Fibroblast of the aortic adventitia (primary cell): ENCODE measurements around the gene PDE1A. TPM values are rescaled to one million over a fixed set of nuclear protein-coding genes. Genes with fewer than 3 reads are reported as not detected.

ENCODE experiments used
- DNase-seq: peaks from one replicate; pipeline ENCODE4 v3.0.0-alpha.2; 2010; ENCODE audit warnings: low read depth
- H3K4me3 ChIP-seq: 2 replicates; pipeline ENCODE4 v1.5.1; 2011; ENCODE audit warnings: low read depth, mild to moderate bottlenecking, control low read depth, low read length, moderate library complexity
- total RNA-seq: library from RNA; depleted of rRNA; stranded (reverse); fragments of >200 nt; gene quantifications from 2 replicates; pipeline ENCODE4 v1.2.3, GENCODE V29; 2012; ENCODE audit warnings: low replicate concordance
- TF ChIP-seq, protein P1 (sequence below): IDR thresholded peaks from 2 replicates; pipeline ENCODE4 v1.5.1; 2011; ENCODE audit warnings: mild to moderate bottlenecking, low read length, control low read depth, inconsistent platforms; ENCODE audit not compliant: insufficient read depth

PDE1A gene
- 18.7 and 34.9 TPM in 2 replicates for total RNA-seq

DNA sequence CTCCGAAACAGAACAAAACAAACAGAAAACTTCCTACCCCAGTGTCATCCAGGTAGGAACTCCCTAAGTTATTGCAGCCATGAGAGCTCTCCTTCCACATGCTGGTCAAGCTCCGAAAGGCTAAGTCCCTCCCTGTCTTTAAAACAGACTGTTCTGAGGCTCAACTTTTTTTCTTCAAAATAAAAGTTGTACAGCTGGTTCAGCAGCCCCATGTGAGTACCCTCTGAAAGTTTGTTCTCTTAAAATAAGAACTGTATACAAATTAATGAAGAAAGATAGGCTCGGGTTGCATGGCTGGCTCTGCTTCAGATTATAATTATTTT lies at the start of gene PDE1A:
PDE1A (minus strand) TSS at position 119 of the 323 bp plus-strand sequence.
- H3K4me3 ChIP-seq = peak within 1 kb of the TSS; percentile 29
- DNase-seq = peak; percentile 18
- TF ChIP-seq, protein P1, sequence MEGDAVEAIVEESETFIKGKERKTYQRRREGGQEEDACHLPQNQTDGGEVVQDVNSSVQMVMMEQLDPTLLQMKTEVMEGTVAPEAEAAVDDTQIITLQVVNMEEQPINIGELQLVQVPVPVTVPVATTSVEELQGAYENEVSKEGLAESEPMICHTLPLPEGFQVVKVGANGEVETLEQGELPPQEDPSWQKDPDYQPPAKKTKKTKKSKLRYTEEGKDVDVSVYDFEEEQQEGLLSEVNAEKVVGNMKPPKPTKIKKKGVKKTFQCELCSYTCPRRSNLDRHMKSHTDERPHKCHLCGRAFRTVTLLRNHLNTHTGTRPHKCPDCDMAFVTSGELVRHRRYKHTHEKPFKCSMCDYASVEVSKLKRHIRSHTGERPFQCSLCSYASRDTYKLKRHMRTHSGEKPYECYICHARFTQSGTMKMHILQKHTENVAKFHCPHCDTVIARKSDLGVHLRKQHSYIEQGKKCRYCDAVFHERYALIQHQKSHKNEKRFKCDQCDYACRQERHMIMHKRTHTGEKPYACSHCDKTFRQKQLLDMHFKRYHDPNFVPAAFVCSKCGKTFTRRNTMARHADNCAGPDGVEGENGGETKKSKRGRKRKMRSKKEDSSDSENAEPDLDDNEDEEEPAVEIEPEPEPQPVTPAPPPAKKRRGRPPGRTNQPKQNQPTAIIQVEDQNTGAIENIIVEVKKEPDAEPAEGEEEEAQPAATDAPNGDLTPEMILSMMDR = no peak

DNA sequence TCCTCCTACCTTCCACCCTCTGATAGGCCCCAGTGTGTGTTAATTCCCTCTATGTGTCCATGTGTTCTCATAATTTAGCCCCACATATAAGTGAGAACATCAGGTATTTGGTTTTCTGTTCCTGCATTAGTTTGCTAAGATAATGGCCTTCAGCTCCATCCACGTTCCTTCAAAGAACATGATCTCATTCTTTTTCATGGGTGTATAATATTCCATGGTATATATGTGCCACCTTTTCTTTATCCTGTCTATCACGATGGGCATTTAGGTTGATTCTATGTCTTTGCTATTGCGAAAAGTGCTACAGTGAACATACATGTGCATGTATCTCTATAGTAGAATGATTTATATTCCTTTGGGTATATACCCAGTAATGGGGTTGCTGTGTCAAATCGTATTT lies 46.8 kb upstream of the PDE1A start:
- TF ChIP-seq, protein P1 = no peak
- H3K4me3 ChIP-seq = no peak overlapping the region
- no peak for DNase-seq

DNA sequence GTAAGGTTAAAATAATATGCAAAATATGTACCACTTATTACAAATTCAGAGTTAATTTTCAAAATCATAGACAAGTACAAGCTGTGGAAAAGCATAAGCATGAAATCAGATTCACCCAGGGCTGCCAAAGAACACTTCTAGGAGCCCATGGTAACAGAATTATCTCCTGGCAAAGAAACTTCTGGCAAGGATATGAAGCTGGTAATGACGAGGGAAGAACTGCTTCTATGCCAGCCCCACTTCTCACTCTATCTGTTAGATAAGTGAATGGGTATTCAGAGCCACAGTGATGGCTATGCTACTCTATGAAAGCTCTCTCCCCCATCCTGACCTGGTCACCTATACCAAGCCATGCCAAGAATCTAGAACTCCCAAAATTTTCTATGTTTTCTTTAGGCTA lies 36.9 kb upstream of the PDE1A start:
- H3K4me3 ChIP-seq = no peak overlapping the region
- TF ChIP-seq, protein P1 = no peak
- DNase-seq = peak; percentile 51

DNA sequence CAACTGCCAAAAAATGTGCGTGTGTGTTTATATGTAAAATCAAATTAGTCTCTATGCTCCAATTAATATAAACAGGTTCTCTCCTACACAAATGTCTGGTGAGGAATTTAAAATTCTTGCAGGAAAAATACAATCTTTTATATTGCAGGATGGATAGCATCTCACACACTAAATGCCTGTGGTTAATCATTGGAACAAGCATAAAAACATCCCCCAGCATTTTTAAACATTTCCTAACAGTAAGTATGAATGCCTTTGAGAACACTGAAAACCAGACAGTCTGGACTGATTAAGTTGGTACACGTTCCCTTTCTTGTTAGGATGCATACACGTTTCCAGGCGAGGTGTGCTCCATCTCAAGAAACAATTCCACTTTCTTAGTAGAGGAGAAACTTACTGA lies 29.9 kb upstream of the PDE1A start:
- peak; percentile 37 for DNase-seq
- TF ChIP-seq, protein P1 = no peak
- no peak overlapping the region for H3K4me3 ChIP-seq

GRCh38 chr2:182452456-182452990 lies 25.7 kb upstream of the PDE1A start:
- no peak for DNase-seq
- no peak overlapping the region for H3K4me3 ChIP-seq
- TF ChIP-seq, protein P1 = no peak

- DNase-seq = peak; percentile 8
- no peak overlapping the region for H3K4me3 ChIP-seq
- TF ChIP-seq, protein P1 = no peak
These were observed 21.5 kb upstream of the PDE1A start for GRCh38 chr2:182448371-182448770.

DNA sequence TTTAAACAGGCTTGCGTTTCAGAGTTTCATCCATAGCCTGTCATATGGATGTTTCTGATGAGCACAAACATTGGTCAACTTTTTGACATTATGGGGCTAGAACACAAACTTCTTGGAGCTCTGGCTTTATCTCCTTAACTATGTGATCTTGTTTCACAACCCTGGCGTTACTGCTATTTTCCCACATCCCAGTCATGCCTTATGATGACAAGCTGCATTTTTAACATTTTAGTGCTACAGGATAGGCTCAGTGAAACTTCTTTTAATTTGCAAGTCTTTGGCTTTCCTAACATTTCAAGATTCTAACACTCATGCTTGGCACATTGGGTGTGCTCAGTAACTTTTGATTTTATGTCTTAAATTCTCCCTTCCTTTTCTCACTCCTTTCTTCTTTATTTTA lies 21.0 kb upstream of the PDE1A start:
- TF ChIP-seq, protein P1 = no peak
- no peak overlapping the region for H3K4me3 ChIP-seq
- peak; percentile 84 for DNase-seq
